Endometrial microvascular endothelial cells (primary cell): ENCODE measurements around the gene ADH4. TPM values are rescaled to one million over a fixed set of nuclear protein-coding genes. Genes with fewer than 3 reads are reported as not detected.
"Not testable (repeated sequence)": the region's sequence is repeated elsewhere in the genome, so short reads cannot be mapped to it uniquely, and the experiment has no call there.

Experiments used
- in situ Hi-C: cut with HindIII; loops from 2 replicates; pipeline ENCODE4 v1.10.0; 2017; ENCODE audit warnings: low sequenced_read_pairs, low pct_unique_long_range_greater_than_20kb; ENCODE audit errors: inconsistent ontology term
- total RNA-seq: library from RNA; depleted of rRNA; stranded (reverse); fragments of >200 nt; gene quantifications from one replicate; pipeline ENCODE4 v1.2.3, GENCODE V29; 2015; ENCODE audit errors: inconsistent ontology term

The ADH4 gene
- total RNA-seq, 1 donor from 2014 or later: not detected

GRCh38 chr4:99088481-99089365 is 55.4 kb downstream of the ADH4 start, which contains the start of gene ADH5:
Gene ADH5, minus strand, starts transcription at chr4:99088788. Its CDS starts 88 bp downstream, at chr4:99088700.
- in situ Hi-C loops: no loop called here

- in situ Hi-C loops: no loop called here
Measured at GRCh38 chr4:99088023-99088449, 56.1 kb downstream of the ADH4 start.

- in situ Hi-C loops: no loop called here
Measured at GRCh38 chr4:99084595-99084994, 59.5 kb downstream of the ADH4 start.

GRCh38 chr4:99082192-99082591 is 61.9 kb downstream of the ADH4 start:
- in situ Hi-C loops: no loop called here

GRCh38 chr4:99080869-99081268 is 63.2 kb downstream of the ADH4 start:
- in situ Hi-C loops: not testable (repeated sequence)

- in situ Hi-C loops: no loop called here
Measured at GRCh38 chr4:99079625-99080295, 64.3 kb downstream of the ADH4 start.

GRCh38 chr4:99078931-99079624 is 65.0 kb downstream of the ADH4 start:
- in situ Hi-C loops: no loop called here

GRCh38 chr4:99078336-99078735 is 65.8 kb downstream of the ADH4 start:
- in situ Hi-C loops: no loop called here

GRCh38 chr4:99077177-99077576 is 66.9 kb downstream of the ADH4 start:
- in situ Hi-C loops: no loop called here

GRCh38 chr4:99076292-99076976 is 67.7 kb downstream of the ADH4 start:
- in situ Hi-C loops: no loop called here

GRCh38 chr4:99074816-99075215 is 69.3 kb downstream of the ADH4 start:
- in situ Hi-C loops: no loop called here

Other genes with a start within 250 kb of the ADH4 start
- gene EIF4E, start 215.2 kb downstream of the ADH4 start, total RNA-seq: 123 TPM
- 84.5 TPM for gene METAP1, start 148.6 kb downstream of the ADH4 start, total RNA-seq
- gene ADH5, start 55.5 kb downstream of the ADH4 start, total RNA-seq: 139 TPM
- gene ADH6, start 74.9 kb upstream of the ADH4 start, total RNA-seq: not detected
- not detected for gene ADH1A, start 146.7 kb upstream of the ADH4 start, total RNA-seq
- gene ADH1B, start 177.1 kb upstream of the ADH4 start, total RNA-seq: not detected
- not detected for gene ADH1C, start 208.4 kb upstream of the ADH4 start, total RNA-seq